CD4-positive, alpha-beta memory T cell (primary cell): ENCODE results near the gene CLPTM1L. TPM values are rescaled to one million over a fixed set of nuclear protein-coding genes. Genes with fewer than 3 reads are reported as not detected.

Experiments
- CTCF ChIA-PET: fragments of 350-600 bp; sonication (Branson Sonifier 250); formaldehyde crosslinking; loops from one replicate; lab custom pipeline; 2021; ENCODE audit warnings: inconsistent platforms; ENCODE audit not compliant: partially characterized antibody; lab: Charles Lee
- POLR2A ChIA-PET: fragments of 350-600 bp; sonication (Branson Sonifier 250); formaldehyde crosslinking; loops from one replicate; lab custom pipeline; 2021; ENCODE audit not compliant: partially characterized antibody; lab: Charles Lee
- DNase-seq, 5 donors: peaks; one replicate each; pipeline versions ENCODE4 v3.0.0 to v3.0.0-alpha.2; 2020 to 2022; ENCODE audit warnings: mixed read lengths in 1 of 5
- H3K27ac ChIP-seq: one replicate; pipeline ENCODE4 v1.7.0; 2013; ENCODE audit warnings: low read depth, low read length
- H3K27me3 ChIP-seq: 2 replicates; pipeline ENCODE4 v1.7.0; 2013; ENCODE audit warnings: mild to moderate bottlenecking, low read length, moderate library complexity; ENCODE audit not compliant: insufficient read depth
- H3K36me3 ChIP-seq: 2 replicates; pipeline ENCODE4 v1.7.0; 2013; ENCODE audit warnings: mild to moderate bottlenecking, low read length, moderate library complexity; ENCODE audit not compliant: insufficient read depth
- H3K4me1 ChIP-seq: 2 replicates; pipeline ENCODE4 v1.7.0; 2013; ENCODE audit warnings: mild to moderate bottlenecking, low read length, moderate library complexity; ENCODE audit not compliant: insufficient read depth
- H3K4me3 ChIP-seq, 2 donors: one replicate each; pipeline ENCODE4 v1.7.0; 2013; ENCODE audit warnings: low read length in 2 of 2, mild to moderate bottlenecking in 1 of 2
- H3K9me3 ChIP-seq, 2 donors: one replicate each; pipeline ENCODE4 v1.7.0; 2013; ENCODE audit warnings: low read length in 2 of 2, control low read depth in 1 of 2; ENCODE audit not compliant: control insufficient read depth in 1 of 2
- H3K27ac Mint-ChIP-seq, 7 donors: one replicate each; pipeline ENCODE4 v1.8.0; 2020 to 2021; ENCODE audit warnings: mixed read lengths in 7 of 7, mild to moderate bottlenecking in 6 of 7, inconsistent platforms in 3 of 7, moderate library complexity in 3 of 7
- H3K27me3 Mint-ChIP-seq, 2 donors: one replicate each; pipeline ENCODE4 v1.8.0; 2020 to 2021; ENCODE audit warnings: mixed read lengths in 2 of 2
- H3K36me3 Mint-ChIP-seq, 2 donors: one replicate each; pipeline ENCODE4 v1.8.0; 2020 to 2021; ENCODE audit warnings: mixed read lengths in 2 of 2, inconsistent platforms in 1 of 2, mild to moderate bottlenecking in 1 of 2
- H3K4me1 Mint-ChIP-seq, 4 donors: one replicate each; pipeline ENCODE4 v1.8.0; 2020 to 2021; ENCODE audit warnings: mixed read lengths in 4 of 4, mild to moderate bottlenecking in 1 of 4
- H3K4me3 Mint-ChIP-seq, 8 donors: one replicate each; pipeline ENCODE4 v1.8.0; 2020 to 2021; ENCODE audit warnings: mixed read lengths in 8 of 8, mild to moderate bottlenecking in 7 of 8, moderate library complexity in 6 of 8, inconsistent platforms in 3 of 8
- H3K9me3 Mint-ChIP-seq, 8 donors: one replicate each; pipeline ENCODE4 v1.8.0; 2020 to 2021; ENCODE audit warnings: mixed read lengths in 8 of 8, mild to moderate bottlenecking in 5 of 8, inconsistent platforms in 3 of 8, moderate library complexity in 1 of 8
- intact Hi-C: fragments of 100-400 bp; cut with micrococcal nuclease; formaldehyde crosslinking; loops from one replicate; pipeline ENCODE4 v1.15.1; 2023
- polyA plus RNA-seq, 2 donors: library from polyadenylated mRNA; unstranded; fragments of 300-500 nt; fragmentation: Illumina TruSeq; gene quantifications; one replicate each; pipeline ENCODE4 v1.2.3, GENCODE V29; 2021
- total RNA-seq, 2 experiments: library from RNA; stranded (reverse); gene quantifications; one replicate each; pipeline ENCODE4 v1.2.3, GENCODE V29; 2021

The CLPTM1L gene
- total and polyA plus RNA-seq, 4 experiments from 2014 or later: 34.1 to 87.4 (median 72.6) TPM

GRCh38 chr5:1352231-1353219 is 7.6 kb upstream of the CLPTM1L start:
- Mint-ChIP-seq H3K27me3 (peaks cover 0 to 11% of the 10 kb centered on the region in 2 donors), H3K27ac (no peak overlapping the region)

GRCh38 chr5:1351156-1351555 is 6.3 kb upstream of the CLPTM1L start:
- CTCF ChIA-PET: no interaction called here

More at GRCh38 chr5:1352231-1353219, 7.6 kb upstream of the CLPTM1L start:
- Histone ChIP-seq H3K27me3 (no peaks in the 10 kb centered on the region), H3K9me3 (no peaks in the 10 kb centered on the region), H3K4me3 (no peak overlapping the region), H3K4me1 (no peaks in the 10 kb centered on the region), H3K36me3 (no peaks in the 10 kb centered on the region), H3K27ac (no peak overlapping the region)
- H3K36me3 Mint-ChIP-seq: no peaks in the 10 kb centered on the region
- no peak for DNase-seq
- CTCF ChIA-PET: no interaction called here
- no peaks in the 10 kb centered on the region for H3K9me3 Mint-ChIP-seq
- peaks cover 0 to 2% (median 0%) of the 10 kb centered on the region in 4 donors for H3K4me1 Mint-ChIP-seq
- POLR2A ChIA-PET: interaction anchor here (2.3 kb wide), 1 partner anchor 34 kb away, joined by 8 read pairs; no protein-coding TSS in a partner anchor
- intact Hi-C loops: no loop called here
- no peak overlapping the region for H3K4me3 Mint-ChIP-seq

GRCh38 chr5:1349246-1349645 is 4.3 kb upstream of the CLPTM1L start:
- intact Hi-C loops: loop anchor here (1.0 to 10.0 kb wide), 2 partner anchors 181 to 446 kb away; partner anchors contain the start of gene MRPL36
- Mint-ChIP-seq H3K9me3 (no peaks in the 10 kb centered on the region), H3K4me3 (no peak overlapping the region), H3K27me3 (no peaks in the 10 kb centered on the region), H3K36me3 (no peaks in the 10 kb centered on the region), H3K4me1 (peaks cover 6 to 16% (median 8%) of the 10 kb centered on the region in 4 donors), H3K27ac (peak overlapping the region in 2 of 7 donors; percentile 47 to 52)
- Histone ChIP-seq H3K27me3 (no peaks in the 10 kb centered on the region), H3K4me3 (no peak overlapping the region), H3K4me1 (peaks cover 11% of the 10 kb centered on the region), H3K27ac (no peak overlapping the region), H3K36me3 (no peaks in the 10 kb centered on the region), H3K9me3 (no peaks in the 10 kb centered on the region)
- ChIA-PET POLR2A (no interaction called here), CTCF (no interaction called here)
- no peak for DNase-seq

More at GRCh38 chr5:1351156-1351555, 6.3 kb upstream of the CLPTM1L start:
- H3K9me3 ChIP-seq: no peaks in the 10 kb centered on the region
- H3K4me1 Mint-ChIP-seq: peaks cover 2 to 10% (median 2%) of the 10 kb centered on the region in 4 donors
- POLR2A ChIA-PET: interaction anchor here (2.3 kb wide), 1 partner anchor 35 kb away, joined by 8 read pairs; no protein-coding TSS in a partner anchor
- intact Hi-C loops: no loop called here
- H3K27ac ChIP-seq: no peak overlapping the region
- no peaks in the 10 kb centered on the region for H3K27me3 ChIP-seq
- H3K36me3 Mint-ChIP-seq: no peaks in the 10 kb centered on the region
- H3K27ac Mint-ChIP-seq: no peak overlapping the region
- peaks cover under 1% of the 10 kb centered on the region for H3K4me1 ChIP-seq
- no peak for DNase-seq
- peaks cover 0 to 5% of the 10 kb centered on the region in 2 donors for H3K27me3 Mint-ChIP-seq
- no peaks in the 10 kb centered on the region for H3K9me3 Mint-ChIP-seq
- H3K4me3 Mint-ChIP-seq: no peak overlapping the region
- no peak overlapping the region for H3K4me3 ChIP-seq
- H3K36me3 ChIP-seq: no peaks in the 10 kb centered on the region

- POLR2A ChIA-PET: no interaction called here
- CTCF ChIA-PET: no interaction called here
- Mint-ChIP-seq H3K36me3 (peaks cover 2 to 3% of the 10 kb centered on the region in 2 donors), H3K27me3 (no peaks in the 10 kb centered on the region), H3K4me1 (peaks cover 9 to 19% (median 12%) of the 10 kb centered on the region in 4 donors), H3K9me3 (no peaks in the 10 kb centered on the region), H3K27ac (peak overlapping the region in 1 of 7 donors; percentile 52), H3K4me3 (no peak overlapping the region)
- peaks cover 14% of the 10 kb centered on the region for H3K4me1 ChIP-seq
- H3K27ac ChIP-seq: no peak overlapping the region
- H3K27me3 ChIP-seq: no peaks in the 10 kb centered on the region
- no peak for DNase-seq
- intact Hi-C loops: loop anchor here (1.0 to 10.0 kb wide), 2 partner anchors 181 to 446 kb away; partner anchors contain the start of gene MRPL36
- H3K4me3 ChIP-seq: no peak overlapping the region
- no peaks in the 10 kb centered on the region for H3K36me3 ChIP-seq
- H3K9me3 ChIP-seq: no peaks in the 10 kb centered on the region
These were observed 4.0 kb upstream of the CLPTM1L start for GRCh38 chr5:1348986-1349245.

- Histone ChIP-seq H3K36me3 (no peaks in the 10 kb centered on the region), H3K27me3 (no peaks in the 10 kb centered on the region), H3K4me1 (peaks cover 25% of the 10 kb centered on the region), H3K27ac (no peak overlapping the region), H3K9me3 (no peaks in the 10 kb centered on the region), H3K4me3 (no peak overlapping the region)
- ChIA-PET CTCF (interaction anchor here (1.0 to 1.4 kb wide), 2 partner anchors 15 to 32 kb away, joined by 3 read pairs; no protein-coding TSS in a partner anchor), POLR2A (no interaction called here)
- no peak for DNase-seq
- peaks cover 4 to 9% of the 10 kb centered on the region in 2 donors for H3K36me3 Mint-ChIP-seq
- intact Hi-C loops: loop anchor here (10.0 kb wide), 1 partner anchor 447 kb away; the partner anchor contains the start of gene MRPL36
- no peaks in the 10 kb centered on the region for H3K27me3 Mint-ChIP-seq
- peak overlapping the region in 3 of 7 donors; percentile 17 to 80 (median 42) for H3K27ac Mint-ChIP-seq
- no peaks in the 10 kb centered on the region for H3K9me3 Mint-ChIP-seq
- H3K4me1 Mint-ChIP-seq: peaks cover 15 to 30% (median 21%) of the 10 kb centered on the region in 4 donors
- peak overlapping the region in 3 of 8 donors; percentile 46 to 75 (median 46) for H3K4me3 Mint-ChIP-seq
These were observed 2.7 kb upstream of the CLPTM1L start for GRCh38 chr5:1347571-1347970.

GRCh38 chr5:1346627-1347440 is 1.9 kb upstream of the CLPTM1L start:
- ChIA-PET CTCF (interaction anchor here (1.0 to 1.4 kb wide), 2 partner anchors 15 to 33 kb away, joined by 3 read pairs; no protein-coding TSS in a partner anchor), POLR2A (interaction anchor here (4.4 kb wide), 1 partner anchor 39 kb away, joined by 53 read pairs; no protein-coding TSS in a partner anchor)
- peak overlapping the region in 5 of 7 donors; percentile 8 to 83 (median 62) for H3K27ac Mint-ChIP-seq
- H3K36me3 Mint-ChIP-seq: peaks cover 4 to 10% of the 10 kb centered on the region in 2 donors
- peaks cover 15 to 33% (median 25%) of the 10 kb centered on the region in 4 donors for H3K4me1 Mint-ChIP-seq
- intact Hi-C loops: loop anchor here (10.0 kb wide), 1 partner anchor 448 kb away; the partner anchor contains the start of gene MRPL36
- peaks cover 7% of the 10 kb centered on the region for H3K36me3 ChIP-seq
- DNase-seq: no peak
- peak overlapping the region in 7 of 8 donors; percentile 18 to 88 (median 80) for H3K4me3 Mint-ChIP-seq
- H3K27me3 Mint-ChIP-seq: no peaks in the 10 kb centered on the region
- H3K27me3 ChIP-seq: no peaks in the 10 kb centered on the region
- no peak overlapping the region for H3K27ac ChIP-seq
- no peak overlapping the region for H3K4me3 ChIP-seq
- peaks cover 25% of the 10 kb centered on the region for H3K4me1 ChIP-seq
- H3K9me3 Mint-ChIP-seq: no peaks in the 10 kb centered on the region
- no peaks in the 10 kb centered on the region for H3K9me3 ChIP-seq
